Brain microvascular endothelial cell (primary cell): Measurements from ENCODE around the gene NR1D1.
A peak's percentile ranks its signal among the peaks of the same experiment; 100 is the strongest.

Source experiments
- DNase-seq: peaks from one replicate; pipeline ENCODE4 v3.0.0-alpha.2; 2020
- H3K27ac ChIP-seq: fragments of 250-450 bp; sonication (Bioruptor Pico); 2 replicates; pipeline ENCODE4 v1.5.1; 2020; ENCODE audit warnings: mild to moderate bottlenecking, moderate library complexity
- H3K27me3 ChIP-seq: fragments of 250-450 bp; sonication (Bioruptor Pico); replicated peaks from 2 replicates; pipeline ENCODE4 v1.5.1; 2020; ENCODE audit warnings: mild to moderate bottlenecking
- H3K36me3 ChIP-seq: fragments of 250-450 bp; sonication (Bioruptor Pico); replicated peaks from 2 replicates; pipeline ENCODE4 v1.5.1; 2020; ENCODE audit warnings: mild to moderate bottlenecking
- H3K4me3 ChIP-seq: 2 replicates; pipeline ENCODE4 v1.5.1; 2011; ENCODE audit warnings: low read depth, mild to moderate bottlenecking, control low read depth, low read length, moderate library complexity
- CTCF ChIP-seq: IDR thresholded peaks from 2 replicates; pipeline ENCODE4 v1.5.1; 2011; ENCODE audit warnings: low read depth, mild to moderate bottlenecking, moderate library complexity, low read length, control low read depth, inconsistent platforms; ENCODE audit errors: missing control alignments
- in situ Hi-C: cut with HindIII; loops from 2 replicates; pipeline ENCODE4 v1.10.0; 2017; ENCODE audit warnings: low sequenced_read_pairs, low pct_ligation_motif_present

NR1D1 gene

GRCh38 chr17:40134184-40134583 is 33.8 kb upstream of the NR1D1 start:
- Histone ChIP-seq H3K27me3 (no peaks in the 10 kb centered on the region), H3K27ac (no peak overlapping the region), H3K36me3 (peaks cover 67% of the 10 kb centered on the region), H3K4me3 (no peak overlapping the region)
- no peak for DNase-seq
- in situ Hi-C loops, result no loop called here
- no peak for TF ChIP-seq CTCF

GRCh38 chr17:40130352-40131042 is 30.1 kb upstream of the NR1D1 start:
- H3K4me3 ChIP-seq, result no peak overlapping the region
- H3K27me3 ChIP-seq, result no peaks in the 10 kb centered on the region
- in situ Hi-C loops, result no loop called here
- H3K36me3 ChIP-seq, result peaks cover 87% of the 10 kb centered on the region
- no peak for DNase-seq
- H3K27ac ChIP-seq, result no peak overlapping the region
- TF ChIP-seq CTCF, result no peak

- Histone ChIP-seq H3K36me3 (peaks cover 82% of the 10 kb centered on the region), H3K27me3 (no peaks in the 10 kb centered on the region), H3K4me3 (no peak overlapping the region), H3K27ac (no peak overlapping the region)
- TF ChIP-seq CTCF, result peak; percentile 8
- in situ Hi-C loops, result no loop called here
- no peak for DNase-seq
Measured at GRCh38 chr17:40129498-40129897, 29.1 kb upstream of the NR1D1 start.

- no peak for DNase-seq
- Histone ChIP-seq H3K27ac (no peak overlapping the region), H3K4me3 (peak overlapping the region; percentile 95), H3K27me3 (no peaks in the 10 kb centered on the region), H3K36me3 (peaks cover 35% of the 10 kb centered on the region)
- TF ChIP-seq CTCF, result no peak
- in situ Hi-C loops, result no loop called here
Measured at GRCh38 chr17:40124279-40125141, 24.1 kb upstream of the NR1D1 start.

GRCh38 chr17:40123811-40124114 is 23.4 kb upstream of the NR1D1 start:
- H3K27ac ChIP-seq, result no peak overlapping the region
- peak overlapping the region; percentile 95 for H3K4me3 ChIP-seq
- in situ Hi-C loops, result no loop called here
- no peak for TF ChIP-seq CTCF
- peaks cover 29% of the 10 kb centered on the region for H3K36me3 ChIP-seq
- no peak for DNase-seq
- no peaks in the 10 kb centered on the region for H3K27me3 ChIP-seq
